Daoy (cell line): ENCODE measurements around the gene MTF1. TPM values are rescaled to one million over a fixed set of nuclear protein-coding genes. Genes with fewer than 3 reads are reported as not detected.

Experiments used
- DNase-seq: peaks from one replicate; pipeline ENCODE4 v3.0.0-alpha.2; 2015; ENCODE audit warnings: low read depth
- total RNA-seq: library from RNA; depleted of rRNA; stranded (reverse); fragments of >200 nt; shearing (Covaris generic); gene quantifications from 2 replicates; pipeline ENCODE4 v1.2.3, GENCODE V29; 2014

The MTF1 gene
- total RNA-seq, 1 experiment from 2014 or later, result 2.3 TPM

DNA sequence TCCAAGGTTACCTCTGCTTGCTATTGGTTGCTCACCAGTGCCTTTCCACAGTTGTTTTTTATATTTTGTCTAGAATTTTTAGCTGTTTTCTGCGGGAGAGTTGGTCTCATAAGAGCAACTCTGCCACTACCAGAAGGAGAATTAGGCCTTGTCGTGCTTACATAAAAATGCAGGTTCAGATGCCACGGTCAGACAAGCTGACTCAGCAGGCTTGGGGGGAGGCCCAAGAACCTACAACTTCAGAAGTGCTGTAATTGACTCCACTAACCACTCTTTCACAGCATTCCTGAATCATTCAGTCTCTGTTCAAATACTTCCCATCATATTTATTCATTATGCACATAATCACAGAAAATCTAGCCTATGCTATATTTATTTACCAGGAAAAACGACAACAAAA lies 28.3 kb downstream of the MTF1 start:
- DNase-seq, result no peak

DNA sequence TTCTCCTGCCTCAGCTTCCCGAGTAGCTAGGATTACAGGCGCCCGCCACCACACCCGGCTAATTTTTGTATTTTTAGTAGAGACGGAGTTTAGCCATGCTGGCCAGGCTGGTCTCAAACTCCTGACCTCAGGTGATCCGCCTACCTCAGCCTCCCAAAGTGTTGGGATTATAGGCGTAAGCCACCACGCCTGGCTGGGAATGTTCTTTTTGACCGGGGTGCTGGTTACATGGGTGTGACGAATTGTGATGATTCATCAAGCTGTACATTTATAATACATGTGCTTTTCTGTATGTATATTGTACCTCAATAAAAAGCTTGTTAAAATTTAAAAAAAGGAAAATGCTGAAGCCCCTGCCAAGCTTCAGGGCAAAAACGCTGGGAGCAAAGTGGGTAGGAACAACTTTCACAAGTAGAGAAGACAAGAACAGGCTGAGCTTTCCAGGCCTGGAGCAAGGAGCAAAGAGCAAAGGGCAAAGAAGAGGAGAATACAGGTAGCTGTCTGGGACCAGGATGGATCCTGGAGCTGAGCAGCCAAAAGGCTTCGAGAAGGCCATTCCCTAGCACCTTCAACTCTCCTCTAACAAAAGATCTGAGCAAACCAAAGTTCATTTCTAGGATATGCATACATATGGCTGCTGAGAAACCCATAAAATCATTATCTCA lies 30.9 kb downstream of the MTF1 start:
- DNase-seq, result no peak

GRCh38 chr1:37825506-37825905 lies 33.9 kb downstream of the MTF1 start:
- no peak for DNase-seq

GRCh38 chr1:37824001-37824400 lies 35.4 kb downstream of the MTF1 start:
- no peak for DNase-seq

DNA sequence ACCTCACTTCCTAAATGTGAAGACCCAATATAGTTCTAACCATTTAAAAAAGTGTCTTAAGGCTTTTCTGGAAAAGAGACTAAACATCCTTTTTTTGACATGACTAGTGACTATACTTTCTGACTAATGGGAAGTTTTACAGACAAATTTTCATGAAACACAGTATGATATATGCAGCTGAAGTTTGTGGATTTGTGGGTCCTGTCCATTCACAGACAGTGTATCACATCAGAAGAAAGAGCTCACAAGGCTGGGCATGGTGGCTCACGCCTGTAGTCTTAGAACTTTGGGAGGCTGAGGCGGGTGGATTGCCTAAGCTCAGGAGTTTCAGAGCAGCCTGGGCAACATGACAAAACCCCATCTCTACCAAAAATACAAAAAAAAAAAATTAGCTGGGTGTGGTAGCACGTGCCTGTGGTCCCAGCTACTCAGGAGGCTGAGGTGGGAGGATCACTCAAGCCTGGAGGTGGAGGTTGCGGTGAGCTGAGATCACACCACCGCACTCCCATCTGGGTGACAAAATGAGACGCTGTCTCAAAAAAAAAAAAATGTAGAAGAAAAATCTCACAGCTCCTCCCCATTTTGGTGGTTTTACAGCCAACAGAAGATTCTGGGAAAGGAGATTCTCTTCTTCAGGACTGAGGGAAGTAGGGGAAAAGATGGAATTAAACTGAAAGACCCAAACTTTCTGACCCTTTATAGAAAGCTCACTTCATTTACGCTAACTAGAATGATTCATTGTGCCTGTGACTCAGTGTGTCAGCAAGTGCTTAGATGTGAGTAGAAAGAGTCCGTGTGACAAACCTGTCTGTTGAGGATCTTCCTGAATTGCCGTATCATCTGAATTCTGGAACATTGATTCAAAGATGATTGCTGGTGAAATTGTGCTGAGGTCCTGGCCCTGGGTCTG lies 36.2 kb downstream of the MTF1 start:
- DNase-seq, result no peak

DNA sequence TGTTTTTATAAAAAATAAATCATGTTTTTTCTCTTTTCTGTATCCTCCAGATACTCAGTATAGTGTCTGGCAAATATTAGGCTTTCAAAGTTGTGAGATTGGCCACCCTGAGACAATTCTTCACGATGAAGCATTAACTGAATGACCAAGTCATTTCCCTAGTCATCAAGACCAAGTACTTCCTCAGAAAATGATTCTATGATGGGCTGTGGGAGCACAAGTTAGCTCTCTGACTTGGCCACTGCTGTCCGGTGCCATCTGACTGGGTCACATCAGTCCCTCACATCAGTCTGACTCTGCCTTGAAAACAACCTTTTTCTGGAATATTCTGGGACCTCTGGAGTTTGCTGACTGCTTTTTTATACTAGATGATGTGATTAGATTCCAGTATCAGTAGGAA lies 37.9 kb downstream of the MTF1 start:
- DNase-seq, result no peak

DNA sequence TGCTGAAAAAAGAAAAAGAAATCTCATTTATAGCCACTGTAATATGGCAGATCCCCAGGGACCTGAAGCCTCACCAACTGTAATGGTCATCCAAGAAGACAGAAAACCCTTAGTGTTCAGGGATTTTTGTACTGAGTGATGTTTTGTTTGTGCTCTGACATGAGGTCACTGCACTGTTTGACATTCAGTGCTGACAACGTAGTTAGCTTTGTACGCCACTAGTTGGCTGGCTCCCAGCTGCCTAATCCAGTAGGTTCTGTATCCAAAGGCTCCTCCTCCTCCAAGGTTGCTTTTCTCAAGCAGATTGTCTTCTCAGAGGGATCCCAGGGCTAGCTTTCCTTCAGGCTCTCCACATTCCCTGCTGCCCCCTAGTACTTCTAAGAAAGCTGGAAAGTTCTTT lies 41.9 kb downstream of the MTF1 start:
- no peak for DNase-seq

GRCh38 chr1:37814252-37814651 lies 45.1 kb downstream of the MTF1 start:
- no peak for DNase-seq

- no peak for DNase-seq
These were observed 45.8 kb downstream of the MTF1 start for GRCh38 chr1:37813529-37814145.

DNA sequence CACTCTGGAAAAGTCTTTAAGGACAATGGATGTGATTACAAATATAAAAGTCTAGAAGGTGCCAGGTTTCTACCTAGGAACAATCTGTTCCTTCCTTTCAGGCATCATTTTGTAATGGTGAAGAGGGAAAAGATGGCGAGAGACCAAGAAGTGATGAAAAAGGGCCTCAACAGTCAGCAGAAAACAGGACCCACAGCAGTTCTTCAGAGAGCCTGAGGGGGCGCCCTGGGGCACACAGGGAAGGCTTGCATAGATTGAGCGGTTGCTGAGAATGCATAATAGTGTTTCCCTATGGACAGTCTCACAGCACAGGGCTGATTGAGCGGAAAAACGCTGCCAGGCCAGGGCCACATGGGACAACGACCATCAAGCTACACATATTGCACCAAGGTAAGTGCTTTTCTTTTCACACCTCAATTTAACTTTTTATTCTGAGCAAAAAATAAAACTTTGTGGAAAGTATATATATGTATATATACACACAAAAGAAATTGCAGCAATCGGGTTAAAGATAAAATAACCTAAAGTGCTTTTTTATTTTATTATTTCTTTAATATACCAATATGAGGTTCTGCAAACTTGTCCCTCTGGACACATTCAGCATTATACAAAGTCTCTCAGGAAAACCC lies 48.3 kb downstream of the MTF1 start:
- peak; percentile 82 for DNase-seq

GRCh38 chr1:37809942-37810341 lies 49.5 kb downstream of the MTF1 start:
- DNase-seq, result no peak

- DNase-seq, result peak; percentile 87
These were observed 50.7 kb downstream of the MTF1 start for GRCh38 chr1:37808369-37809319.

GRCh38 chr1:37807555-37808368 lies 51.6 kb downstream of the MTF1 start, which contains the start of the genes C1orf122 and YRDC:
C1orf122 (plus strand) TSS chr1:37807790; CDS start chr1:37808405, 615 bp downstream.
YRDC (minus strand) TSS chr1:37808208; CDS start chr1:37808180, 28 bp downstream.
- DNase-seq, result peak; percentile 97

DNA sequence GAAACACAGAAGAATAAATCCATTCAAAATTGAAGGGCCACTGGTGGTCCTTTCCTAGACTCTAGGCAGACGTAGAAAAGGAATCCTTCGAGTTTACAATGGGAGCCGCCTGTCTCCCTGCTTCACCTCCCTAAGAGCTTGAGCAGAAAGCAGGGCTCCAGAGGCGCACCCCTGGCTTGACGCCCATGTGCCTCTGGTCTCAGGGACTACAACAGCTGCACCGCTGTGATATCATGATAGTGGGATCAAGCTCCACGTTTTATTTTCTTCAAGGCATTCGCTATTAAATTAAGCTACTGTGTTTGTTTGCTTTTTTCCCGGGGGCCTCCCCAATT lies 52.2 kb downstream of the MTF1 start:
- no peak for DNase-seq

- no peak for DNase-seq
These were observed 57.0 kb downstream of the MTF1 start for GRCh38 chr1:37802439-37802838.

DNA sequence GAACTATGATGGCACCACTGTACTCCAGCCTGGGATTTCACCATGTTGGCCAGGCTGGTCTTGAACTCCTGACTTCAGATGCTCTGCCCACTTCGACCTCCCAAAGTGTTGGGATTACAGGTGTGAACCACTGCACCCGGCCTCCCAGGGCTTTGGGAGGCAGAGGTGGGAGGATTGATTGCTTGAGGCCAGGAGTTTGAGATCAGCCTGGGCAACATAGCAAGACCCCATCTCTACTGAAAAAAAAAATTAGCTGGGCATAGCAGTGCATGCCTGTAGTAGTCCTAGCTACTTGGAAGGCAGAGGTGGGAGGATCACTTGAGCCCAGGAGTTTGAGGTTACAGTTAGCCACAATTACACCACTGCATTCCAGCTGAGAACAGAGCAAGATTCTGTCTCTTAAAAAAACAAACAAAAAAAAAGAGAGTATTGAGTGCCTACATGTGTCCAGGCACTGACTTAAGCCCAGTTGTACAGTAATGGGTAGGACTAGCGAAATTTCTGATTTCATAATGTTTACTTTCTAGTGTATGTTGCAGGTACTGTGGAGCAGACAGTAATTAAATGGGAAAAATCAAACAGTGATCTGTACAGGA lies 61.5 kb downstream of the MTF1 start:
- DNase-seq, result peak; percentile 71

DNA sequence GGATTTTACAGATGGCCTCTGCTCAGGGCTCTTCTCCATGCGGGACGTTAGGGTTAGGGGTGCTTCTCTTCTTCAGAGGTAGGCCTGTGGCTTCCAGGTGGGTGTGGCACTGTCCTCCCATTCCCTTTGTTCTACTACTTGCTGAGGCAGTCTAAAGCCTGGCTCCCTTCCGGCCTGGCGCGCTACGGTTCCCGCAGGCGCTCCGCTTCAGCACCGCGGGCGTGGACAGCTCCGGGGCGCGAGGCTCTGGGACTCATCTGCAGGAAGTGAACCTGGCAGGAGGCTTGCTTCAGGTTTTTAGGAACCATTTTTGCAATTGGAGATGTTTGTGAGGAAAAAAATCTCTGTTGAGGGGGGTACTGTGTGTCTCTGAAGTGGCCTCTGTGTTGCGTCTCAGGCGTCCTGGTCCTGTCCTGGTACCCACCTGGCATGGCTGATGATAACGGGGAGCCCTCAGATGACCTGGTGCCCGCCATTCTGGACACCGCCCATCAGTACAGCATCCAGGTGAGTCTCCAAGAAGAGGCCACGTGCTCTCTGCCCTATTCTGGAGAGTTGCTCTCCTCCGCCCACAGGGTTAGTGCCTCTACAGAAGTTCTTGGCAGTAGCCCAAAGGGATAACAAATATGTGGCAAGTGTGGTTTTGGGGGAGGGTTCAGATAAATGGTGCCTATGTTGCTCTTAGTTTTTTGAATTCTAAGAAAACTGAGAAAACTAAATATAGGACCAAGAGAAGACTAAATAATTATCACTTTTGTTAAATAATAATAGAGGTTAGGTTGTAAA lies 63.9 kb downstream of the MTF1 start:
- peak; percentile 75 for DNase-seq

DNA sequence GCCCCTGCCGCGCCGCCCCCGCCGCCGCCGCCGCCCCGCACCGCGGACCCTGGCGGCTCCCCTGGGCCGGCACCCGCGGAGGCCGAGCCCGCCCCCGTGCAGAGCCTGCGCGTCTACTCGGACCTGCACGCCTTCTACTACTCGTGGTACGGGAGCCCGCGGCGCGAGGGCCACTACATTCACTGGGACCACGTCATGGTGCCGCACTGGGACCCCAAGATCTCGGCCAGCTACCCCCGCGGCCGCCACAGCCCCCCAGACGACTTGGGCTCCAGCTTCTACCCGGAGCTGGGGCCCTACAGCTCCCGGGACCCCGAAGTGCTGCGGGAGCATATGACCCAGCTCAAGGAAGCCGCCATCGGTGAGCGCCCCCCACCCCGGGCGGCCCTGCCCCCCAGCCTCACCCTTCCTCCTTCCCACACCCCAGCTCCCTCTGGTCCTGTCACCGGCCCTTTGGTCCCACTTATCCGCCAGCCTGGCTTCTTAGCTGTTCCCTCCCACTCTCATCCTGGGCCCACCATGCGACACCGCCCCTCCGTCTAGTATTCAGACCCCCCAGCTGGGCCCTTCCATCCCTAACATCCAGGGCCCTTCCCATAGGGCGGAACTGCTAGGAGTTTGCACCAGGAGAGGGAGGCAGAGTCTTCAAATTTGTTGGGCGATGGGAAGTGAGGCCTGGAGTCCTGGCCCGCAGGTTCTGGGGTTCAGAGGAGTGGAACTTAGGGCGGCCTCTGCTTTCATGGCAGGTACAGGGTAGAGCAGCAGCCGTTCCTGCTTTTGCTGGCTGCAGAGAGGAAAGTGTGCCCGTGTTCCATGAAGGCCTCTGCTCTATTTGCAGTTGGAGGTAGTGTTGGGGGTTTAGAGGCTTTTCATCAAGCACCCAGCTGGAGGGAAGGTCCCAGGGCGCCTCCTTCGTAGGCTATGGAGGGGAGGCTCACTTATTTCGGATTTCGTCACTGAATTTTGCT lies 64.7 kb downstream of the MTF1 start:
- no peak for DNase-seq
